Activated CD4-positive, alpha-beta T cell treated with anti-CD3 and anti-CD28 coated beads, Interleukin-2, amount 50 U/mL, for 24 hours (primary cell): ENCODE measurements around the gene ONECUT3.
A peak's percentile ranks its signal among the peaks of the same experiment; 100 is the strongest.
"Not testable (repeated sequence)": the region's sequence is repeated elsewhere in the genome, so short reads cannot be mapped to it uniquely, and the experiment has no call there.

Experiments used
- DNase-seq, 2 donors: peaks; one replicate each; pipeline ENCODE4 v3.0.0-alpha.2; 2020; ENCODE audit warnings: low read depth in 1 of 2, low spot score in 1 of 2

Gene ONECUT3

DNA sequence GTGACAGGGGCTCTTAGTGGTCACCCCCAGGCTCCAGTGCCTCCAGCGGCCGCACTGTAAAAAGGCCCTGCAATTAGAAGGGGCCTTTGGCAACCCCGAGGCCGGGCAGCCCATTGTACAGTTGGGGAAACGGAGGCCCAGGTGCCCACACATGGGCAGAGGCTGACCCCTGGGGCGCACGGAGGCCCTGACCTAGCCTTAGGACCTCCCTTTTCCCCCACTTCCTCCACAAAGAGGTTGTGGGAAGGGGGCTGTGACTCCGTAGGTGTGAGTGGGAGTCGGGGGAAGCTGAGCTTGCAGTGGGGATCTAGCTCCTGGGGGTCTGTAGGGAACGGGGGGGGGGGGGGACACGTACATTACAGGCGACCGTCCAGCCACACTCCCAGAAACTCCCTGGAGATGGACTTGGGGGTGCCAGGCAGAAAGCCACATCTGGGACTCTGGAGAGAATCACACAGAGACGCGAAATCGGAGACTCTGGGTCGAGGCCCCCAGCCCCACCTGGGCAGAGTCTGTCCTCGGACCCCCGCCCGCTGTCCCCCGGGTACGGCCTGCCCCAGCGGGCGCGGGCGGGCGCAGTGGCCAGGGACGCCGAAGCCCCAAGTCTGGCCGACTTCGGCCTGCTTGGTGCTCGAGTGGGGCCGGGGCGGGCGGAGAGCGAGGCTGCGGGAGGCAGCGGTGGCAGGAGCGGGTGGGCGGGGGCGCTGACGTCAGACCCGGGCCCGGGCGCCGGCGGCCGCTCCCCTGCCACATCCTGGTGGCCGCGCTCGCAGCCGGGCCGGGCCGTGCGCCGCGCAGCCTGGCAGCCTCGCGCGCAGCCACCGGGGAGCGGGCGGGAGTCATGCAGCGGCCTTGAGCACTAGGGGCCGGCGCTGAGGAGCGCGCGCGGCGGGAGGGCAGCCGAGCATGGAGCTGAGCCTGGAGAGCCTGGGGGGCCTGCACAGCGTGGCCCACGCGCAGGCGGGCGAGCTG lies at the start of gene ONECUT3:
Gene ONECUT3 (plus strand): TSS at position 750 of the 972 bp plus-strand sequence. CDS start 157 bp downstream, at position 907.
- no peak for DNase-seq

DNA sequence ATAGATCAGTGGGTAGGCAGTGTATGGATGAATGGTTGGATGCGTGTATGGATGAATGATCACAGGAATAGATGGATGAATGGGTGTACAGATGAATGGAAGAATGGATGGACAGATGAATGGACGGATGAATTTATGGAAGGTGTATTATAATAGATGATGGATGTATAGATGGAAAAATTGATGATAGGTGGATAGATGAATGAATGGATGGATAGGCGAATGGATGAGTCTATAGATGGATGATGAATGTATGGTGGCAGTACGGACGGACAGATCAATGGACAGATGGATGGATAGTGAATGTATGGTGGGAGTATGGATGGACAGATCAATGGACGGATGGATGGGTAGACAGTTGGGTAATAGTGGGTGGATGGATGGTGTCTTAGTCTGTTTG lies 49.0 kb upstream of the ONECUT3 start:
- no peak for DNase-seq

DNA sequence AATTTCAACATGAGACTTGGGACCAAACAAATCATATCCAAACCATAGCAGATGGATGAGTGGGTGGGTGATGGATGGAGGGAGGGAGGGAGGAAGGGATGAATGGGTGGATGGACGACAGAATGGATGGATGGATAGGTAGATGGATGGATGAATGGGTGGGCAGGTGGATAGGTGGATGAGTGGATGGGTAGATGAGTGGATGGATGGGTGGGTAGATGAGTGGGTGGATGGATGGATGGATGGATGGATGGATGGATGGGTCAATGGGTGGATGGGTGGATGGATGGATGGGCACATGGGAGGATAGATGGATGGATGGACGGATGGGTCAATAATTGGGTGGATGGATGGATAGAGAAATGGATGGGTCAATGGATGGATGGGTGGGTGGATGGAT lies 47.9 kb upstream of the ONECUT3 start:
- no peak for DNase-seq

DNA sequence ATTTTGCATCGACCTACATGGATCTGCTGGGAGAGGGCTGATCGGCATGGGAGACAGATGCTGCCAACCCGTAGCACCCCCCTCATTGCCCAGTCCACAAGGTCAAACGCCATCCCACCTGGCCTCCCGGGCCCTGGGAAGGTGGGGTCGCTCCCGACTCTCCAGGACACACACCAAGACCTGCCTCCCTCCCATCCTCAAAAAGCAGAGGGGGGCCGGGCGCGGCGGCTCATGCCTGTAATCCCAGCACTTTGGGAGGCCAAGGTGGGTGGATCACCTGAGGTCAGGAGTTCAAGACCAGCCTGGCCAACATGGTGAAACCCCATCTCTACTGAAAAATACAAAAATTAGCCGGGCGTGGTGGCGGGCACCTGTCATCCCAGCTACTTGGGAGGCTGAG lies 46.7 kb upstream of the ONECUT3 start:
- not testable (repeated sequence) for DNase-seq

DNA sequence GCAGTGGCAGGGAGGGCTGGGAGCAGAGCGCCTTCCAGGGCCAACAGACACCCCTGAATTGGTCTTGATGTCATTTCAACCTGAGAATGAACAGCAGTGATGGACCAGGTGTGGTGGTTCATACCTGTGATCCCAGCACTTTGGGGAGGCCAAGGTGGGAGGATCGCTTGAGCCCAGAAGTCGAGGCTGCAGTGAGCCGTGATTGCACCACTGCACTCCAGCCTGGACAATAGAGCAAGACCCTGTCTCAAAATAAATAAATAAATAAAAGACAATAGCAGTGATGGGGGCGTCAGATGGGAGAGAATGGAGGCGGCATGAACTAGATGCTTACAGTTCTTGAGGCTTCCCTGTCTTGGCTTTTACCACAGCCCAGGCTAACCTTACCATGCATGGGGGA lies 46.1 kb upstream of the ONECUT3 start:
- DNase-seq = no peak

DNA sequence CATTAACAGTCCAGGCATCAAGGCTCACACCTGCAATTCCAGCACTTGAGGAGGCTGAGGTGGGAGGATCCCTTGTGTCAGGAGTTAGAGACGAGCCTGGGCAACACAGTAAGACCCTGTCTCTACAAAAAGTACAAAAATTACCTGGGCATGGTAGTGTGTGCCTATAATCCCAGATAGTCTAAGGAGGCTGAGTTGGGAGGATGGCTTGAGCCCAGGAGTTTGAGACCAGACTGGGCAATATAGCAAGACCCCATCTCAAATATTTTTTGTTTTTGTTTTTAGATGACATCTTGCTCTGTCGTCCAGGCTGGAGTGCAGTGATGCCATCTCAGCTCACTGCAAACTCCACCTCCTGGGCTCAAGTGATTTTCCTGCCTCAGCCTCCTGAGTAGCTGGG lies 40.1 kb upstream of the ONECUT3 start:
- no peak for DNase-seq

DNA sequence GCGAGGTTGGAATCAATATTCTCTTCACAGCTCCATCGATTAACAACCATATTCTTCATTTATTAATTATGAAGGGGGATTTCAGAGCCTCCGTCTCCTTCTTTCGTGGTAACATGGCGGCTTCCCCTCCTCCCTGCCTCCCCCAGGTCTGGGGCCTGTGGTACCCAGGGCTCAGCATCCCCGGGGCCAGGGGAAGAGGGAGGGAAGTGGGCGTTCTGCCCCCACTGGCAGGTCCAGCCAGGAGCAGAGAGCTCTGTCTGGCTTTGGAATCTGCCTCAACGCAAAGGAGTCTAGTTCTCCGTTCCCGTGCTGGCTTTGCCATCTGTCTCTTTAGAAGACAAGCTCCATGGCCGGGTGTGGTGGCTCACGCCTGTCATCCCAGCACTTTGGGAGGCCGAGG lies 37.8 kb upstream of the ONECUT3 start:
- DNase-seq = no peak

DNA sequence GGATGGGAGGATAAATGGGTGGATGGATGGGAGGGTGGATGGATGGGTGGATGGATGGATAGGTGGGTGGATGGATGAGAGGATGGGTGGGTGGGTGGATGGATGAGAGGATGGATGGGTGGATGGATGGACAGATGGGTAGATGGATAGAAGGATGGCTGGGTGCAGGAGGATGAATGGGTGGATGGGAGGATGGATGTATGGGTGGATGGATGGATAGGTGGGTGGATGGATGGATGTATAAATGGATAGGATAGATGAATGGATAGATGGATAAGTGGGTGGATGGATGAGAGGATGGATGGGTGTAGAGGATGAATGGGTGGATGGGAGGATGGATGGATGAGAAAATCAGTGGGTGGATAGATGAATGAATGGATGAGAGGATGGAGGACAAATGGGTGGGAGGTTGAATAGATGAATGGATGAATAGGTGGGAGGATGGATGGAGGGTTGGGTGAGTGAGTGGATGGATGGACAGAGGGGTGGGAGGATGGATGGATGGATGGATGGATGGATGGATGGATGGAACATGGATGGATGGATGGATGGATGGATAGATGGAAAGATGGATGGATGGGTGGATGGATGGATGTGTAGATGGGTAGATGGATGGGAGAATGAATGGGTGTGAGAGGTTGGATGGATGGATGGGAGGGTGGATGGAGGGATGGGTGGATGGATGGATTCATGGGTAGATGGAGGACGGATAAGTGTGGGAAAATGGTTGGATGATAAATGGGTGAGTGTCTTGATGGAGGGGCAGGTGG lies 35.9 kb upstream of the ONECUT3 start:
- DNase-seq = no peak

DNA sequence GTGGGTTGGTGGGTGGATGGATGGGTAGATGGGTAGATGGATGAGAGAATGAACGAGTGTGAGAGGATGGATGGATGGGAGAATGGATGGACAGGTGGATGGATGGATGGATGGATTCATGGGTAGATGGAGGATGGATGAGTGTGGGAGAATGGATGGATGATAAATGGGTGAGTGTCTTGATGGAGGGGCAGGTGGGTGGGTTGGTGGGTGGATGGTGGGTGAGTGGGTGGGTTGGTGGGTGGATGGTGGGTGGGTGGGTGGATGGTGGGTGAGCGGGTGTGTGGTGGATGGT lies 35.4 kb upstream of the ONECUT3 start:
- DNase-seq = no peak

DNA sequence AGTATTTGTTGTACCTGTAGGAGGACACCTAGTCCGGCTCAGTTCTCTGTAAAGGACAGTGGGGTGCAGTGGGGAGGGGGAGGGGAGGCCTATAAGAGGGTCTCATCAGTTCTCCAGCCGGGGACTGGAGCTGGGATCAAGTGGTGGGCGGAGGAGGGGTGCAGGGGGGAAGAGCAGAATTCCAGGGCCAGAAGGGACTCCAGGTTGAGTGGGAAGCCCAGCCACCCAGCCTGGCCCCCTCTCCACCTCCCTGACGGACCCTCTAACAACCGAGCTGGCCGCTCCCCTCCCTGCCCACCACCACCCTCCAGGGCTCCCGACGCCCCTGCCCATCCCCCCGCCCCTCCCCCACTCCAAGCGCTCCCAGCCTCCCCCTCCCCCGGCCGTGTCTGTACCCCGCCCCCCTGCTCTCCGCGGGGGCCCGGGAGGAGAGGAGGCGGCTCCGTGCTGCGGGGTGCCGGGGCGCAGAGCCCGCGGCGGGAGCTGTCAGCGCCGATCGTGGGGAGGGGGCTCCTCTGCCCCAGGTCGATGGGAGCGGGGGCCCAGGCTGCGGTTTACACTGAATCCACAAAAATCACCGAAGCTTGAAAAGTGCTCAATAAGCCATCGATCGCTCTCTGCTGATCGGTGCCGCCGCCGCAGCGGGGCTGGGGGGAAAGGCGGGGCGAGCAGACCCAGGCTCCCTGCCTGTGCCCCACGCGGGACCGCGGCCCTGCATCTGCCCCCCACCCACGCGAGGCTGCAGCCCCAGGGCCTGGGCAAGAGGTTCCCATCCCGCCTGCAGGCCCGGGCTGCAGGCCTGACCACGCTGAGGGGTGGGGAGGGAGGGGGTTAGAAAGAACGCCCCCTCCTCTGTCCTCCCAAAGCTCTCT lies 34.6 kb upstream of the ONECUT3 start:
- DNase-seq = no peak

DNA sequence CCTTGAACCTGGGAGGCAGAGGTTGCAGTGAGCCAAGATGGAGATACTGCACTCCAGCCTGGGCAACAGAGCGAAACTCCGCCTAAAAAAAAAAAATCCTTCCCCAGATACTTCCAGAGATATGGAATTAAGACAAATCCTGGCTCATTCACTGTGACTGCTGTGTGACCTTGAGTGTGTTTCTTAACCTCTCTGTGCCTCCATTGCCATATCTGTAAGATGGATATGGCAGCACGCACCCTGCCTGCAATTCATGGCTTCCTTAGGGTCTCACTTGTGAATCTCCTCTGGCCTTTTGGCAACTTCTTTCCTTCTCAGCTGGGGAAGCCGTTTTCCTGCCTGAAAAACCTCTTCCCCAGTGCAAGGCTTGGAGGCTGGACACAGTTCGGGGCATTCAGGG lies 33.8 kb upstream of the ONECUT3 start:
- DNase-seq = no peak

DNA sequence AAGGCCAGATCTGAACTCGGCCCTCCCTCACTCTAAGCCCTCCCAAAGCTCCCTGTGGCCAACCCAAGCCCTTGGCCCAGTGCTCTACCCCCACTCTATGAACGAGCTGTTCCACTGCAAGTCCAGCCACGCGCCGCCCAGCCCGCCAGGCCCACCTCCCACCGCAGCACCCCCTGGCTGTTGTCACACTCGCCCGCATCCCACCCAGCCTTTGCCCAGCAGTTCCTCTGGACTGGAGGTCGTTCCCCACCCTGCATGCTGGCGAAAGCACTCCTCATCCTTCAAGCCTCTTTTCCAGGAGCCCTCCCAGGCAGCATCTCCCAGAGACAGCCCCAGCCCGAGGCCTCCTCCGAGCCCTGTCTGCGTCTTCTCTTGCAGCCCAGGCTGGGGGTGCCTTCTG lies 33.1 kb upstream of the ONECUT3 start:
- no peak for DNase-seq

DNA sequence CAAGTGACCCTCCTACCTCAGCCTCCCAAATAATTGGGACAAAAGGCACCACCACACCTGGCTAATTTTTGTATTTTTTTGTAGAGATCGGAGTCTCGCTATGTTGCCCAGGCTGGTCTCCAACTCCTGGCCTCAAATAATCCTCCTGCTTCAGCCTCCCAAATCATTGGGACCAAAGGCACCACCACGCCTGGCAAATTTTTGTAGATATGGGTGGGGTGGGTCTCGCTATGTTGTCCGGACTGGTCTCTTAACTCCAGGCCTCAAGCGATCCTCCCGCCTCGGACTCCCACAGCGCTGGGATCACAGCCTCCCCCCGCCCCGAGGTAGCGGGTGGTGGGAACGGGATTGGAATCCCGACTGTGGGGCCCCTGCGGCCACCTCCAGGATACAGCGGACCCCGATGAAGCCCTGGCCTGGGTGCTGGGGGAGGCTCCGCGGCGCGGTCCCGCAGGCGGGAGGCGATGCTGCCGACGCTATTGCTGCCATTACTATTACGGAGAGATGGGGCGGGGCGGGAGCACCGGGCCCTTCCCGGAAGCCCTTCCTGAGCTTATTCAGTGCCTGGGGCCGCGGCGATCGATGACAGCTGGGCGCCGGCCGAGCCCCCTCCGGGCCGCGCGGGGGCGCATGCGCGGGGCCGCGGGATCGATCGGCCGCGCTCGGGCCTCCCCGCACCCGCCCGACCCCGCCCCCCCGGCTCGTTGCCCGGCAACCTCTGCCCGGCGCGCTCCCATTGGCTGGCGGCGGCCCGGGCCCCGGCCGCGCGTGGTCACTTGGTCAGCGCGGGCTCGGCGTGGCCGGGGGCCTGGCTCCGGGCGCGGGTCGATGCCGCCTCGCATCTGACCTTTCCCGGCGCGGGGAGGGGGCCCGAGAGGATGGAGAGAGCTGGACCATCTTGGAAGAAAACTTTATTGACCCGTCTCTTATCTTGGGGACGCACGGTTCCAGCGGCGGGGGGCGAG lies 27.9 kb upstream of the ONECUT3 start:
- peak in 1 of 2 donors; percentile 21 for DNase-seq

DNA sequence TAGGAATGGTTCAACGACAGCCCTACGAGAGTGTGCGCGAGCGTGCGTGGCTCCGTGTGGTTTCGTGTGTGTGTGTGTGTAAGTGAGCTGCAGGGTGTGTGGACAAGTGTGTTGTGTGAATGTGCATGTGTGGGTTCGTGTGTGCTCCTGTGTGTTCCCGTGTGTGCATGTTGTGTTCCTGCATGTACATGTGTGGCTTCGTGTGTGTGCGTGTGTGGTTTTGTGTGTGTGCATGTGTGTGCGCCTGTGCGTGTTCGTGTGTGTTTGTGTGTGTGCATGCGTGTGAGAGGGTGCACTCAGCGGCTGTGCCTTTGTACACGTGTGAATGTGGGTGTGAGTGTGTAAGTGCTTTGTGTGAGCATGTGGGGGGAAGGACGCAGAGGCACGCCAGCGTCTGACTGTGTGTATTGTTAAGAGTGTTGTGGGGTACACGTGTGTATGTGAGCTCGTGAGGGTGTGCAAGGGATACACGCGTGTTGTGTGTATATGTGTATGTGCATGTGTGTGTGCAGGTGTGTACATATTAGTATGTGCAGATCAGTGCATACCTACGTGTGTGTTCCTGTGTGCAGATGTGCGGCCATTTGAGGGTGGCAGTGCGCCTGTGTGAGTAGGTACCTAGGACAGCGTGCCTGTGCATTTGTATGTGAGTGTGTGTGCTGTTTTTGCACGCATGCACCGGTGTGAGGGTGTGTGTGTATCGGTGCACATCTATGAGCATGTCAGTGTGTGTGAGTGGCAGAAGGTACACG lies 24.3 kb upstream of the ONECUT3 start:
- DNase-seq = no peak

DNA sequence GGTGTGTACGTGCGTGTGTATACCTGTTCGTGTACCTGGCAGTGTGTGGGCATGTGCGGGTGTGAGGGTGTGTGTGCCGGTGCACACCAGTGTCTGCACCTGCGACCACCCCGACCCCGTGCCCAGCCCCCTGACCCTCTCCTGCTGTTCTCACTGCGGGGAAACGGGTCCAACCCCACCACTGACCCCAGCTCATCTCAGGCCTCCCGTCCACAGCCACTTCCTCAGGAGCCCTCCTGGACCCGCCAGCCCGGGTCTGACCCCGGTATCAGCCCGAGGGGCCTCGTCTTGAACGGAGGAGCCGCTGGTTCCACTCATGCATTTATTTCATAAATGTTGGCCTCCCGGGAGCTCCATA lies 23.8 kb upstream of the ONECUT3 start:
- no peak for DNase-seq

DNA sequence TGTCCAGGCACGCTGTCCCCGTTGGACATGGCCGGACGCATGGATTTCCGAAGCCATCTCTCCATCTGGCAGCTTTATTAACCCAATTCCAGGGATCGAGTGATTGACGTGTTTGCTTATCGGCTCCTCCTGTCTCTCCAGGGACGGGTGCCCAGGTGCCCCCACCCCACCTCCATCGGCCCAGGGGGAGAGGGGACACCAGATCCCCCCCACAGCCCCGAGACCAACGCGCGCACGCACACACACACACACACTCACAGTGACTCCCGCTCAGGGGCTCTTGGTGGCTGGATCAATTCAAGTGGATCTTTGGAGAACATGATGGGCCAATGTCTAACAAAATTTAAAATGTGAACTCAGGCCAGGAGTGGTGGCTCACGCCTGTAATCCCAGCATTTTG lies 23.1 kb upstream of the ONECUT3 start:
- DNase-seq = no peak

DNA sequence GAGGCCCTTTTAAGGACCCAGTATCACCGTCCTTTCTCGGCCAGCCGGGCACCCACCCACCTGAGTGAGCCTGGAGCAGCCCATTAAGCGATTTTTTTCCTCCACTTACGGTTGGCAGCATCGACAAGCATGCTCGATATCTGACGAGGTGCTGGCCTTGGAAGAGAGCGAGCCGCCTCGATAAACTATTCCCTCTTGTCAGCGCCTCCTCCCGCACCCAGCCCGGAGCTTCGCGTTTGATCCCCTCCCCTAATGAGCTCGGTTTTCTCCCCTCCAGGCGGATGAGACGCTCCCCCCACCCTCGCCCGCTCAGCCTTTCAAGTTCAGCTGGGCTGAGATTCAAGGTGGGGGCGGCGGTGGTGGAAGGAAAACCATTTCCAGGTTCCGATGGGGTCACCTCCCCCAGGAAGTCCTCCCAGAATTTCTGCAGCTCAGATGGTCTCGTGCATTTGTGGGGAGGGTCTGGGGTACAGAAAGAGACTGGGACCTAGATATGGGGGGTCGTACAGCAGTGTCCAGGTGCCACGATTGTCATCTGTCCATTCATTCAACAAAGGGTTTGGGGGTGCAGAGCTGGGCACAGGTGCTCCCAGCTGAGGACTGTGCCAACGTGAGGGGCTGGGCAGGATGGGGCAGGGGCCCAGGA lies 18.9 kb upstream of the ONECUT3 start:
- no peak for DNase-seq

DNA sequence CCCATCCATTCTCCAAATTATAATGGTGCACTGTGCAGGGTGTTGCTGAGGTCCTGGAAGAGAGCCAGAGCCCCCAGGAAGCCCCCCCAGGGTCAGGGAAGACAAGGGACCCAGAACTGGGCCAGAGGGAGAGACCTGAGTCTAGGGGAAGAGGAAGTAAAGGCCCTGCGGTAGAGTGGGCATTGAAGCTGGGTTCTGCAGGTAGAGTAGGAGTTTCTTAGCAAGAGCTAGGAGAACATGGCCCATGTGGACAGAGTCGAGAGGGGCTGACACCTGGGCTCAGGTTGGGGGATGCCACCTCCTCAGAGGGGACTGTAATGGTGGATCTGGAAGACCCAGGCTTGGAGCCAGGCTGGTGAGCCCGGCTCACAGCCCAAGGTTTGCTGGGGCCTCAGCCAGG lies 17.0 kb upstream of the ONECUT3 start:
- no peak for DNase-seq

DNA sequence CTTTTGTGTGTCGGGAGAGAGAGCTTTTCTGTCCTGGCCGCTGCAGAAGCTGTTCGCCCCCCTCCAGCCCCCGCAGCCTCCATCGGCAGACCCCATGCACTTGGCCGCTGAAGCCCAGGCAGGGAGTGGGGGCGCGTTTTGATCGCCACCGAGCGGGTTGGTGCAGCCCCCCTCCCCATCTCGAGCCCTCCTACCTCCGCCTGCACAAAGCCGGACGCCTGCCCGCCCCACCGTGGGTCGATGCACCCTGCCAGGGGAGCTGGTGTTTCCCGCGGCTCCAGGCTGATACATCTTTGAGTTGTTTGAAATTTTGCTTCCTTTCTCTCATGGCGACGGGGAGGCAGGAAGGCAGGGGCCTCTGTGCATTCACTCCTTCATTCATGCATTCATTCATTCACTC lies 16.4 kb upstream of the ONECUT3 start:
- no peak for DNase-seq
